Measurements from ENCODE around the gene STPG3. TPM values are rescaled to one million over a fixed set of nuclear protein-coding genes. Genes with fewer than 3 reads are reported as not detected.
A peak's percentile ranks its signal among the peaks of the same experiment; 100 is the strongest.

STPG3 gene
- total RNA-seq, 2 experiments from 2014 or later, result not detected

- DNase-seq, result no peak
- no peak for TF ChIP-seq CTCF (IDR thresholded peaks at IDR 0.05)
- ATAC-seq, result no peak
- POLR2A ChIA-PET, result interaction anchor here (1.0 to 1.6 kb wide), 3 partner anchors 11 to 103 kb away, joined by 3 read pairs; no protein-coding TSS in a partner anchor
- H3K9me3 Mint-ChIP-seq, result no peaks in the 10 kb centered on the region
- peaks cover 3% of the 10 kb centered on the region for H3K27me3 Mint-ChIP-seq
- H3K4me3 Mint-ChIP-seq, result no peak overlapping the region
- peaks cover 14% of the 10 kb centered on the region for H3K36me3 Mint-ChIP-seq (ENCODE audit: low read depth)
- peaks cover 18% of the 10 kb centered on the region for H3K4me1 Mint-ChIP-seq (ENCODE audit: low read depth)
- H3K27ac Mint-ChIP-seq, result no peak overlapping the region
- intact Hi-C loops (cut with micrococcal nuclease), result no loop called here
- CTCF ChIA-PET, result interaction anchor here (1.9 kb wide), 1 partner anchor 147 kb away, joined by 4 read pairs; the partner anchor contains the start of genes EXD3 and NOXA1
These were observed 24.7 kb downstream of the STPG3 start for GRCh38 chr9:137275588-137276472.

GRCh38 chr9:137276473-137277328, 25.6 kb downstream of the STPG3 start:
- DNase-seq, result no peak
- Mint-ChIP-seq H3K27me3 (peaks cover 3% of the 10 kb centered on the region), H3K36me3 (ENCODE audit: low read depth) (peaks cover 7% of the 10 kb centered on the region), H3K9me3 (no peaks in the 10 kb centered on the region), H3K4me3 (peak overlapping the region; percentile 72), H3K27ac (peak overlapping the region; percentile 55), H3K4me1 (ENCODE audit: low read depth) (peaks cover 11% of the 10 kb centered on the region)
- ChIA-PET POLR2A (interaction anchor here (0.6 to 1.6 kb wide), 8 partner anchors 10 to 282 kb away, joined by 3 to 7 read pairs (median 3); partner anchors contain the start of gene NRARP), CTCF (interaction anchor here (1.9 kb wide), 1 partner anchor 146 kb away, joined by 4 read pairs; the partner anchor contains the start of genes EXD3 and NOXA1)
- no peak for TF ChIP-seq CTCF (IDR thresholded peaks at IDR 0.05)
- intact Hi-C loops (cut with micrococcal nuclease), result no loop called here
- peak; percentile 21 for ATAC-seq

- H3K4me3 Mint-ChIP-seq, result peak within 1 kb of the TSS; percentile 72
- H3K27ac Mint-ChIP-seq, result peak within 1 kb of the TSS; percentile 55
- intact Hi-C loops (cut with micrococcal nuclease), result no loop called here
- peak; percentile 77 for ATAC-seq
- DNase-seq, result peak; percentile 72
- no peaks in the 10 kb centered on the region for H3K9me3 Mint-ChIP-seq
- CTCF ChIA-PET, result interaction anchor here (1.9 kb wide), 1 partner anchor 146 kb away, joined by 4 read pairs; the partner anchor contains the start of genes EXD3 and NOXA1
- H3K27me3 Mint-ChIP-seq, result peaks cover 8% of the 10 kb centered on the region
- peaks cover 7% of the 10 kb centered on the region for H3K36me3 Mint-ChIP-seq (ENCODE audit: low read depth)
- POLR2A ChIA-PET, result interaction anchor here (0.8 to 1.6 kb wide), 5 partner anchors 9 to 35 kb away, joined by 3 to 7 read pairs (median 3); partner anchors contain the start of gene NRARP
- H3K4me1 Mint-ChIP-seq (ENCODE audit: low read depth), result peaks cover 11% of the 10 kb centered on the region
- TF ChIP-seq CTCF (IDR thresholded peaks at IDR 0.05), result no peak
These were observed 26.4 kb downstream of the STPG3 start, which contains the start of gene TOR4A for GRCh38 chr9:137277329-137278041. TSS of gene TOR4A (plus strand) at chr9:137277726. CDS start at chr9:137278690, 964 bp downstream.

GRCh38 chr9:137278061-137278701, 27.1 kb downstream of the STPG3 start:
- ChIA-PET POLR2A (interaction anchor here (1.0 to 1.6 kb wide), 3 partner anchors 12 to 36 kb away, joined by 3 to 7 read pairs (median 5); partner anchors contain the start of gene NRARP), CTCF (interaction anchor here (1.9 kb wide), 1 partner anchor 145 kb away, joined by 4 read pairs; the partner anchor contains the start of genes EXD3 and NOXA1)
- H3K4me3 Mint-ChIP-seq, result peak overlapping the region; percentile 72
- peaks cover 7% of the 10 kb centered on the region for H3K36me3 Mint-ChIP-seq (ENCODE audit: low read depth)
- no peak for DNase-seq
- peaks cover 9% of the 10 kb centered on the region for H3K27me3 Mint-ChIP-seq
- peaks cover 11% of the 10 kb centered on the region for H3K4me1 Mint-ChIP-seq (ENCODE audit: low read depth)
- no peak for TF ChIP-seq CTCF (IDR thresholded peaks at IDR 0.05)
- H3K27ac Mint-ChIP-seq, result no peak overlapping the region
- intact Hi-C loops (cut with micrococcal nuclease), result no loop called here
- ATAC-seq, result peak; percentile 5
- no peaks in the 10 kb centered on the region for H3K9me3 Mint-ChIP-seq

Data from activated CD8-positive, alpha-beta T cell treated with anti-CD3 and anti-CD28 coated beads for 36 hours (primary cell).